ENCODE results near the gene KCTD14.
"Not testable (repeated sequence)": the region's sequence is repeated elsewhere in the genome, so short reads cannot be mapped to it uniquely, and the experiment has no call there.

The KCTD14 gene

GRCh38 chr11:78020246-78020645 is 2.8 kb downstream of the KCTD14 start:
- DNase-seq, result no peak

GRCh38 chr11:78019808-78020207 is 3.3 kb downstream of the KCTD14 start:
- DNase-seq, result peak; percentile 45

- no peak for DNase-seq
Measured at GRCh38 chr11:78015878-78016277, 7.2 kb downstream of the KCTD14 start.

- not testable (repeated sequence) for DNase-seq
Measured at GRCh38 chr11:78014937-78015520, 8.0 kb downstream of the KCTD14 start.

GRCh38 chr11:78011301-78011700 is 11.8 kb downstream of the KCTD14 start:
- DNase-seq, result no peak

- DNase-seq, result no peak
Measured at GRCh38 chr11:78010755-78011154, 12.3 kb downstream of the KCTD14 start.

- no peak for DNase-seq
Measured at GRCh38 chr11:78010304-78010703, 12.8 kb downstream of the KCTD14 start.

GRCh38 chr11:78009062-78009461 is 14.0 kb downstream of the KCTD14 start:
- DNase-seq, result no peak

- DNase-seq, result peak; percentile 93
Measured at GRCh38 chr11:78000193-78000592, 22.9 kb downstream of the KCTD14 start.

GRCh38 chr11:77999446-78000030 is 23.5 kb downstream of the KCTD14 start:
- DNase-seq, result no peak

- DNase-seq, result peak; percentile 100
Measured at GRCh38 chr11:77994434-77995362, 28.4 kb downstream of the KCTD14 start, which contains the start of gene INTS4. TSS of gene INTS4 (minus strand) at chr11:77994668. CDS start at chr11:77994643, 25 bp downstream.

GRCh38 chr11:77993902-77994301 is 29.2 kb downstream of the KCTD14 start:
- peak; percentile 54 for DNase-seq

GRCh38 chr11:77990981-77991380 is 32.1 kb downstream of the KCTD14 start:
- DNase-seq, result no peak

- DNase-seq, result not testable (repeated sequence)
Measured at GRCh38 chr11:77986456-77986855, 36.6 kb downstream of the KCTD14 start.

- no peak for DNase-seq
Measured at GRCh38 chr11:77981346-77981947, 41.6 kb downstream of the KCTD14 start.

- DNase-seq, result no peak
Measured at GRCh38 chr11:77968337-77968736, 54.7 kb downstream of the KCTD14 start.

GRCh38 chr11:77967753-77968152 is 55.3 kb downstream of the KCTD14 start:
- peak; percentile 85 for DNase-seq

GRCh38 chr11:77967121-77967520 is 56.0 kb downstream of the KCTD14 start:
- DNase-seq, result no peak

- DNase-seq, result no peak
Measured at GRCh38 chr11:77966338-77966737, 56.7 kb downstream of the KCTD14 start.

Data from DMS53 (cell line).